Measurements from ENCODE around the gene COL9A2. TPM values are rescaled to one million over a fixed set of nuclear protein-coding genes. Genes with fewer than 3 reads are reported as not detected.
"Not testable (repeated sequence)": the region's sequence is repeated elsewhere in the genome, so short reads cannot be mapped to it uniquely, and the experiment has no call there.

Gene COL9A2
- total RNA-seq, 2 experiments from 2014 or later = 2.4 to 3.0 TPM

DNA sequence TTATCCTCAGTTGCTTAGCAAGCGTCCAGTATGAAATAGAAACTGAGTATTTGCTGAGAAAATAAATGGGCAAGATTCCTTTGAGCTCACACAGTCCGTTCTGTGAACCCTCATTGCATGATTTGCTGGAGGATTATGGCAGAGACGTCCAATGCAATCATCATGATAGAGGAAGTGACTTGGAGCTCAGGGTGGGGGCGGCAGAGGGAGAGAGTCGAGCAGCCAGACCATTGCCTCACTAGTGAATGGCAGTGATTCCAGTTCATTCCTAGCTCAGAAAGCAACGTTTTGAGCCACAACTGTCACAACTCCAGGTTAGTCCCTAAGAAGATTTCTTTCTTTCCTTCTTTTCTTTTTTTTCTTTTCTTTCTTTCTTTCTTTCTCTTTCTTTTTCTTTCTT, 27.5 kb upstream of the COL9A2 start:
- TF ChIP-seq, protein P1, sequence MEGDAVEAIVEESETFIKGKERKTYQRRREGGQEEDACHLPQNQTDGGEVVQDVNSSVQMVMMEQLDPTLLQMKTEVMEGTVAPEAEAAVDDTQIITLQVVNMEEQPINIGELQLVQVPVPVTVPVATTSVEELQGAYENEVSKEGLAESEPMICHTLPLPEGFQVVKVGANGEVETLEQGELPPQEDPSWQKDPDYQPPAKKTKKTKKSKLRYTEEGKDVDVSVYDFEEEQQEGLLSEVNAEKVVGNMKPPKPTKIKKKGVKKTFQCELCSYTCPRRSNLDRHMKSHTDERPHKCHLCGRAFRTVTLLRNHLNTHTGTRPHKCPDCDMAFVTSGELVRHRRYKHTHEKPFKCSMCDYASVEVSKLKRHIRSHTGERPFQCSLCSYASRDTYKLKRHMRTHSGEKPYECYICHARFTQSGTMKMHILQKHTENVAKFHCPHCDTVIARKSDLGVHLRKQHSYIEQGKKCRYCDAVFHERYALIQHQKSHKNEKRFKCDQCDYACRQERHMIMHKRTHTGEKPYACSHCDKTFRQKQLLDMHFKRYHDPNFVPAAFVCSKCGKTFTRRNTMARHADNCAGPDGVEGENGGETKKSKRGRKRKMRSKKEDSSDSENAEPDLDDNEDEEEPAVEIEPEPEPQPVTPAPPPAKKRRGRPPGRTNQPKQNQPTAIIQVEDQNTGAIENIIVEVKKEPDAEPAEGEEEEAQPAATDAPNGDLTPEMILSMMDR (IDR thresholded peaks at IDR 0.05) = no peak
- no peaks in the 10 kb centered on the region for H3K9me3 ChIP-seq (ENCODE audit: control insufficient read depth in 1 of 2, insufficient read depth in 1 of 2, low read length in 2 of 2)
- Mint-ChIP-seq H3K27ac (peak overlapping the region; percentile 45), H3K36me3 (ENCODE audit: low read depth) (no peaks in the 10 kb centered on the region), H3K4me3 (peak overlapping the region; percentile 27), H3K9me3 (no peaks in the 10 kb centered on the region), H3K27me3 (no peaks in the 10 kb centered on the region), H3K4me1 (ENCODE audit: low read depth) (peaks cover 49% of the 10 kb centered on the region)
- peaks cover 27% of the 10 kb centered on the region for H3K4me1 ChIP-seq (ENCODE audit: insufficient read depth, low read length)
- H3K27ac ChIP-seq (ENCODE audit: low read depth in 1 of 2, low read length in 2 of 2) = no peak overlapping the region
- no peak overlapping the region for H3K4me3 ChIP-seq (ENCODE audit: low read length)
- H3K36me3 ChIP-seq (ENCODE audit: insufficient read depth, low read length) = no peaks in the 10 kb centered on the region
- ATAC-seq (ENCODE audit: poor library complexity) (peak; percentile 80), DNase-seq (peak in 8 of 14 experiments; percentile 7 to 64 (median 26))
- intact Hi-C loops (cut with DNase I, micrococcal nuclease) = no loop called here
- POLR2A ChIA-PET = interaction anchor here (0.8 to 5.1 kb wide), 5 partner anchors 28 to 54 kb away, joined by 4 to 33 read pairs (median 4); partner anchors contain the start of genes COL9A2 and SMAP2
- no peaks in the 10 kb centered on the region for H3K27me3 ChIP-seq (ENCODE audit: control insufficient read depth in 1 of 2, insufficient read depth in 2 of 2, low read length in 2 of 2)
- CTCF ChIA-PET = interaction anchor here (0.9 to 1.2 kb wide), 2 partner anchors 60 to 192 kb away, joined by 3 to 7 read pairs; no protein-coding TSS in a partner anchor

DNA sequence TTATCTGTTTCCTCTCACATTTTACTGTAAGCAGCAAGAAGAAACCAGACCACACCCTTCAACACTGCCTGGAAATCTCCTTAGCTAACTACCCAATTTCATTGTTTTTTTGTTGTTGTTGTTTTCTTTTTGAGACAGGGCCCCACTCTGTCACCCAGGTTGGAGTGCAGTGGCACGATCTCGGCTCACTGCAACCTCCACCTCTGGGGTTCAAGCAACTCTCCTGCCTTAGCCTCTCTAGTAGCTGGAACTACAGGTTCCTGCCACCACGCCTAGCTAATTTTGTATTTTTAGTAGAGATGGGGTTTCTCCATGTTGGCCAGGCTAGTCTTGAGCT, 25.3 kb upstream of the COL9A2 start:
- H3K9me3 ChIP-seq (ENCODE audit: control insufficient read depth in 1 of 2, insufficient read depth in 1 of 2, low read length in 2 of 2); H3K9me3 Mint-ChIP-seq; H3K36me3 ChIP-seq (ENCODE audit: insufficient read depth, low read length); H3K4me3 ChIP-seq (ENCODE audit: low read length); H3K27me3 ChIP-seq (ENCODE audit: control insufficient read depth in 1 of 2, insufficient read depth in 2 of 2, low read length in 2 of 2); ATAC-seq (ENCODE audit: poor library complexity); H3K27me3 Mint-ChIP-seq; intact Hi-C loops (cut with DNase I, micrococcal nuclease); H3K36me3 Mint-ChIP-seq (ENCODE audit: low read depth): not testable (repeated sequence)
- H3K4me3 Mint-ChIP-seq = peak overlapping the region; percentile 12
- peak overlapping the region in 1 of 2 donors; percentile 27 for H3K27ac ChIP-seq (ENCODE audit: low read depth in 1 of 2, low read length in 2 of 2)
- peak in 1 of 14 experiments; percentile 12 for DNase-seq
- peaks cover 39% of the 10 kb centered on the region for H3K4me1 ChIP-seq (ENCODE audit: insufficient read depth, low read length)
- ChIA-PET CTCF (interaction anchor here (3.2 kb wide), 1 partner anchor 62 kb away, joined by 13 read pairs; no protein-coding TSS in a partner anchor), POLR2A (interaction anchor here (0.7 to 5.1 kb wide), 9 partner anchors 26 to 181 kb away, joined by 3 to 33 read pairs (median 4); partner anchors contain the start of genes COL9A2, RLF, SMAP2 and ZMPSTE24)
- peaks cover 56% of the 10 kb centered on the region for H3K4me1 Mint-ChIP-seq (ENCODE audit: low read depth)
- H3K27ac Mint-ChIP-seq = peak overlapping the region; percentile 78

DNA sequence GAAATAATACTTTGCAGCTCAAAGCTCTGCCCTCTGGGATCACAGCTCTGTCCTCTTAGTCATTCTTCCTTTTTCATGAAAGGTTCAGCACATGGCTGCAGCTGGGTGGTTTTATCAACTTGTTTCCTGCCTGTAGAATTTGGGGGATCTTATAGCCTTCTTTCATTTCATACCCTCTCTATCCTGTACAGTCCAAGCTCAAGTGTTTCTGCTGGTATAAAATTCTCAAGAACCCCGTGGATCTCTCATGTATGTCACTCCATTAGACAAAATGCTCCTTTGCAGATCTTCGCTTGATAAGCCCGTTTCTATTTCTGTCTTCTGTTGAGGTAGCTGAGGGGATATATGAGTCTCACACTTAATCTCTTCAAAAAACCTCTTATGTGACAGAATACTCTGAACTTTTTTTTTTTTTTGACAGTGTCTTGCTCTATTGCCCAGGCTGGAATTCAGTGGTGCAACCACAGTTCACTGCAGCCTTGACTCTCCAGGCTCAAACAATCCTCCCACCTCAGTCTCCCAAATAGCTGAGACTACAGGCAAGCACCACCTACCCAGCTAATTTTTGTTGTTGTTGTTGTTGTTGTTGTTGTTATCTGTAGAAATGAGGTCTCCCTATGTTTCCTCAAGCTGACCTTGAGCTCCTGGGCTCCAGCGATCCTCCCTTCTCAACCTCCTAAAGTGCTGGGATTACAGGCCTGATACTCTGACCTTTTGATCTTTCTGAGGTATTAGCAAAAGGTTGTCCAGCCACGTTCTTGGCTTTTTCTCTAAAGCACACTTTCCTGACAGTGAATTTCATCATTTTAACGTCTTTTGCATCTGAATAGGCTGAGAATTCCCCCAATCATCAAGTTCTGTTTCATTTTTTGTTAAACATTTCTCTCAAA, 24.6 kb upstream of the COL9A2 start:
- ChIA-PET CTCF (interaction anchor here (1.0 to 3.2 kb wide), 5 partner anchors 26 to 198 kb away, joined by 3 to 13 read pairs (median 5); no protein-coding TSS in a partner anchor), POLR2A (interaction anchor here (0.7 to 5.1 kb wide), 11 partner anchors 25 to 187 kb away, joined by 3 to 33 read pairs (median 4); partner anchors contain the start of genes COL9A2, RLF, SMAP2 and ZMPSTE24)
- no peaks in the 10 kb centered on the region for H3K9me3 ChIP-seq (ENCODE audit: control insufficient read depth in 1 of 2, insufficient read depth in 1 of 2, low read length in 2 of 2)
- H3K4me3 ChIP-seq (ENCODE audit: low read length) = no peak overlapping the region
- H3K9me3 Mint-ChIP-seq = no peaks in the 10 kb centered on the region
- peak overlapping the region; percentile 12 for H3K4me3 Mint-ChIP-seq
- peak overlapping the region in 1 of 2 donors; percentile 27 for H3K27ac ChIP-seq (ENCODE audit: low read depth in 1 of 2, low read length in 2 of 2)
- H3K36me3 ChIP-seq (ENCODE audit: insufficient read depth, low read length) = no peaks in the 10 kb centered on the region
- H3K4me1 ChIP-seq (ENCODE audit: insufficient read depth, low read length) = peaks cover 39% of the 10 kb centered on the region
- ATAC-seq (ENCODE audit: poor library complexity) (no peak), DNase-seq (peak in 2 of 14 experiments; percentile 17 to 38)
- no peaks in the 10 kb centered on the region for H3K27me3 Mint-ChIP-seq
- H3K27ac Mint-ChIP-seq = peak overlapping the region; percentile 78
- no peaks in the 10 kb centered on the region for H3K36me3 Mint-ChIP-seq (ENCODE audit: low read depth)
- no peaks in the 10 kb centered on the region for H3K27me3 ChIP-seq (ENCODE audit: control insufficient read depth in 1 of 2, insufficient read depth in 2 of 2, low read length in 2 of 2)
- intact Hi-C loops (cut with DNase I, micrococcal nuclease) = loop anchor here in 1 of 2 experiments (1.0 kb wide), 1 partner anchor 190 kb away; no protein-coding TSS in a partner anchor
- TF ChIP-seq, protein P1 (IDR thresholded peaks at IDR 0.05) = no peak
- H3K4me1 Mint-ChIP-seq (ENCODE audit: low read depth) = peaks cover 56% of the 10 kb centered on the region

Measured in CD4-positive, alpha-beta T cell (primary cell).